ENCODE measurements around the gene SMIM41. TPM values are rescaled to one million over a fixed set of nuclear protein-coding genes. Genes with fewer than 3 reads are reported as not detected.

Gene SMIM41
- total RNA-seq, 1 donor from 2014 or later = not detected

- Mint-ChIP-seq H3K27me3 (ENCODE audit: unreplicated experiment) (peaks cover 32% of the 10 kb centered on the region), H3K4me3 (ENCODE audit: unreplicated experiment) (no peak overlapping the region), H3K4me1 (ENCODE audit: unreplicated experiment) (no peaks in the 10 kb centered on the region), H3K9me3 (ENCODE audit: unreplicated experiment) (no peaks in the 10 kb centered on the region), H3K27ac (ENCODE audit: unreplicated experiment) (no peak overlapping the region), H3K36me3 (ENCODE audit: unreplicated experiment) (no peaks in the 10 kb centered on the region)
- peak; percentile 56 for TF ChIP-seq CTCF (IDR thresholded peaks at IDR 0.05)
- no peak for DNase-seq (ENCODE audit: extremely low spot score, unreplicated experiment)
These were observed 40.1 kb downstream of the SMIM41 start for GRCh38 chr12:52119398-52120254.

GRCh38 chr12:52120951-52121823, 41.7 kb downstream of the SMIM41 start:
- no peaks in the 10 kb centered on the region for H3K9me3 Mint-ChIP-seq (ENCODE audit: unreplicated experiment)
- H3K27ac Mint-ChIP-seq (ENCODE audit: unreplicated experiment) = no peak overlapping the region
- no peak overlapping the region for H3K4me3 Mint-ChIP-seq (ENCODE audit: unreplicated experiment)
- no peak for TF ChIP-seq CTCF (IDR thresholded peaks at IDR 0.05)
- H3K27me3 Mint-ChIP-seq (ENCODE audit: unreplicated experiment) = peaks cover 20% of the 10 kb centered on the region
- no peaks in the 10 kb centered on the region for H3K36me3 Mint-ChIP-seq (ENCODE audit: unreplicated experiment)
- peaks cover 5% of the 10 kb centered on the region for H3K4me1 Mint-ChIP-seq (ENCODE audit: unreplicated experiment)
- DNase-seq (ENCODE audit: extremely low spot score, unreplicated experiment) = no peak

GRCh38 chr12:52121824-52122539, 42.5 kb downstream of the SMIM41 start:
- Mint-ChIP-seq H3K27me3 (ENCODE audit: unreplicated experiment) (peaks cover 12% of the 10 kb centered on the region), H3K27ac (ENCODE audit: unreplicated experiment) (no peak overlapping the region), H3K4me1 (ENCODE audit: unreplicated experiment) (peaks cover 12% of the 10 kb centered on the region), H3K36me3 (ENCODE audit: unreplicated experiment) (no peaks in the 10 kb centered on the region), H3K4me3 (ENCODE audit: unreplicated experiment) (no peak overlapping the region), H3K9me3 (ENCODE audit: unreplicated experiment) (no peaks in the 10 kb centered on the region)
- peak; percentile 88 for TF ChIP-seq CTCF (IDR thresholded peaks at IDR 0.05)
- no peak for DNase-seq (ENCODE audit: extremely low spot score, unreplicated experiment)

- no peak overlapping the region for H3K27ac Mint-ChIP-seq (ENCODE audit: unreplicated experiment)
These were observed 43.0 kb downstream of the SMIM41 start for GRCh38 chr12:52122540-52122871.

More at GRCh38 chr12:52122540-52122871, 43.0 kb downstream of the SMIM41 start:
- Mint-ChIP-seq H3K4me3 (ENCODE audit: unreplicated experiment) (no peak overlapping the region), H3K4me1 (ENCODE audit: unreplicated experiment) (peaks cover 14% of the 10 kb centered on the region), H3K9me3 (ENCODE audit: unreplicated experiment) (no peaks in the 10 kb centered on the region), H3K27me3 (ENCODE audit: unreplicated experiment) (peaks cover 6% of the 10 kb centered on the region), H3K36me3 (ENCODE audit: unreplicated experiment) (no peaks in the 10 kb centered on the region)
- TF ChIP-seq CTCF (IDR thresholded peaks at IDR 0.05) = no peak
- DNase-seq (ENCODE audit: extremely low spot score, unreplicated experiment) = no peak

Measured in osteocyte (in vitro differentiated cells).